ENCODE results near the gene SLC9A6.

DNA sequence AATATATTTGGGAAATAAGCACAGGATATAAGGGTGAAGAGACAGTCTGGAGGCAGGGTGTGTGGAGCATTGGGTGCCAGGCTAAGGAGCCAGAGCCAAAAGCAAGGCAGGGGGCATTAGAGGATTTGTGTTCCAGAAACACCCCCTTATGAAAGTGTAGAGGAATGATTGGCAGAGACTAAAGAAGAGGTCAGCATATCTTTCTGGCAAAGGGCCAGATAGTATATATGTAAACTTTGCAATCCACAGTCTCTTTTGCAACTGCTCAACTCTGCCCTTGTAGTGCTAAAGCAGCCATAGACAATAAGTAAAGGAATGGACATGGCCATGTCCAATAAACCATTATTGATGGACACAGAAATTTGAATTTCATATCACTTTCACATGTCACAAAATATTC lies 3.6 kb upstream of the SLC9A6 start:
- TF ChIP-seq JUN (CRISPR knock-in tag; IDR thresholded peaks at IDR 0.05) (no peak), YY1 (IDR thresholded peaks at IDR 0.05; ENCODE audit: insufficient read depth, insufficient replicate concordance, low read depth, low read length) (no peak), ARID2 (CRISPR knock-in tag; IDR thresholded peaks at IDR 0.05; ENCODE audit: borderline replicate concordance) (no peak), SYNCRIP (IDR thresholded peaks at IDR 0.05; ENCODE audit: insufficient read depth, low read depth, low read length) (no peak), SP1 (IDR thresholded peaks at IDR 0.05) (no peak), SP1 (CRISPR knock-in tag; IDR thresholded peaks at IDR 0.05) (no peak)
- TF ChIP-seq, protein P1, sequence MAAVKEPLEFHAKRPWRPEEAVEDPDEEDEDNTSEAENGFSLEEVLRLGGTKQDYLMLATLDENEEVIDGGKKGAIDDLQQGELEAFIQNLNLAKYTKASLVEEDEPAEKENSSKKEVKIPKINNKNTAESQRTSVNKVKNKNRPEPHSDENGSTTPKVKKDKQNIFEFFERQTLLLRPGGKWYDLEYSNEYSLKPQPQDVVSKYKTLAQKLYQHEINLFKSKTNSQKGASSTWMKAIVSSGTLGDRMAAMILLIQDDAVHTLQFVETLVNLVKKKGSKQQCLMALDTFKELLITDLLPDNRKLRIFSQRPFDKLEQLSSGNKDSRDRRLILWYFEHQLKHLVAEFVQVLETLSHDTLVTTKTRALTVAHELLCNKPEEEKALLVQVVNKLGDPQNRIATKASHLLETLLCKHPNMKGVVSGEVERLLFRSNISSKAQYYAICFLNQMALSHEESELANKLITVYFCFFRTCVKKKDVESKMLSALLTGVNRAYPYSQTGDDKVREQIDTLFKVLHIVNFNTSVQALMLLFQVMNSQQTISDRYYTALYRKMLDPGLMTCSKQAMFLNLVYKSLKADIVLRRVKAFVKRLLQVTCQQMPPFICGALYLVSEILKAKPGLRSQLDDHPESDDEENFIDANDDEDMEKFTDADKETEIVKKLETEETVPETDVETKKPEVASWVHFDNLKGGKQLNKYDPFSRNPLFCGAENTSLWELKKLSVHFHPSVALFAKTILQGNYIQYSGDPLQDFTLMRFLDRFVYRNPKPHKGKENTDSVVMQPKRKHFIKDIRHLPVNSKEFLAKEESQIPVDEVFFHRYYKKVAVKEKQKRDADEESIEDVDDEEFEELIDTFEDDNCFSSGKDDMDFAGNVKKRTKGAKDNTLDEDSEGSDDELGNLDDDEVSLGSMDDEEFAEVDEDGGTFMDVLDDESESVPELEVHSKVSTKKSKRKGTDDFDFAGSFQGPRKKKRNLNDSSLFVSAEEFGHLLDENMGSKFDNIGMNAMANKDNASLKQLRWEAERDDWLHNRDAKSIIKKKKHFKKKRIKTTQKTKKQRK (IDR thresholded peaks at IDR 0.05; ENCODE audit: low read length), result no peak
